GM19043 (cell line): Measurements from ENCODE around the gene LONP1.
A peak's percentile ranks its signal among the peaks of the same experiment; 100 is the strongest.
"Not testable (repeated sequence)": the region's sequence is repeated elsewhere in the genome, so short reads cannot be mapped to it uniquely, and the experiment has no call there.

ENCODE experiments used
- ATAC-seq: cut with Tn5 transposase; IDR thresholded peaks from one replicate; pipeline ENCODE4 v1.9.1; 2021; ENCODE audit warnings: low read depth; ENCODE audit not compliant: unreplicated experiment

The LONP1 gene, protein sequence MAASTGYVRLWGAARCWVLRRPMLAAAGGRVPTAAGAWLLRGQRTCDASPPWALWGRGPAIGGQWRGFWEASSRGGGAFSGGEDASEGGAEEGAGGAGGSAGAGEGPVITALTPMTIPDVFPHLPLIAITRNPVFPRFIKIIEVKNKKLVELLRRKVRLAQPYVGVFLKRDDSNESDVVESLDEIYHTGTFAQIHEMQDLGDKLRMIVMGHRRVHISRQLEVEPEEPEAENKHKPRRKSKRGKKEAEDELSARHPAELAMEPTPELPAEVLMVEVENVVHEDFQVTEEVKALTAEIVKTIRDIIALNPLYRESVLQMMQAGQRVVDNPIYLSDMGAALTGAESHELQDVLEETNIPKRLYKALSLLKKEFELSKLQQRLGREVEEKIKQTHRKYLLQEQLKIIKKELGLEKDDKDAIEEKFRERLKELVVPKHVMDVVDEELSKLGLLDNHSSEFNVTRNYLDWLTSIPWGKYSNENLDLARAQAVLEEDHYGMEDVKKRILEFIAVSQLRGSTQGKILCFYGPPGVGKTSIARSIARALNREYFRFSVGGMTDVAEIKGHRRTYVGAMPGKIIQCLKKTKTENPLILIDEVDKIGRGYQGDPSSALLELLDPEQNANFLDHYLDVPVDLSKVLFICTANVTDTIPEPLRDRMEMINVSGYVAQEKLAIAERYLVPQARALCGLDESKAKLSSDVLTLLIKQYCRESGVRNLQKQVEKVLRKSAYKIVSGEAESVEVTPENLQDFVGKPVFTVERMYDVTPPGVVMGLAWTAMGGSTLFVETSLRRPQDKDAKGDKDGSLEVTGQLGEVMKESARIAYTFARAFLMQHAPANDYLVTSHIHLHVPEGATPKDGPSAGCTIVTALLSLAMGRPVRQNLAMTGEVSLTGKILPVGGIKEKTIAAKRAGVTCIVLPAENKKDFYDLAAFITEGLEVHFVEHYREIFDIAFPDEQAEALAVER

GRCh38 chr19:5719961-5720790, at the start of gene LONP1, which contains the start of gene CATSPERD:
Gene LONP1 (minus strand): TSS chr19:5720146. CDS start chr19:5720132, 14 bp downstream.
Gene CATSPERD (plus strand): TSS chr19:5720637. CDS start chr19:5720738, 101 bp downstream.
- peak; percentile 79 for ATAC-seq

DNA sequence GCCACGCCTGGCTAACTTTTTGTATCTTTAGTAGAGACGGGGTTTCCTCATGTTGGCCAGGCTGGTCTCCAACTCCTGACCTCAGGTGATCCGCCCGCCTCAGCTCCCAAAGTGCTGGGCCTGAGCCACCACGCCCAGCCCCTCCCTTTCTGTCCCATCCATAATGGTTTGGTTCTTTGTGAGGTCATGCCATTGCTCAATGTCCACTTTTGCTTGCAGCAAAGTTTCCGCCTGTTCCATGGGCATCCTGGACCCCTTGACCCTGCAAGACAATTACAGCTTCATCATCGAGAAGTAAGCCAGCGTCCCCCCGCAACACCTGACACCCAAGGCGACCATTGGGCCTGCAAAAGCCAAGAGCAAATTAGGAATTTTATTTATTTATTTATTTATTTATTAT, 48.0 kb upstream of the LONP1 start:
- no peak for ATAC-seq

DNA sequence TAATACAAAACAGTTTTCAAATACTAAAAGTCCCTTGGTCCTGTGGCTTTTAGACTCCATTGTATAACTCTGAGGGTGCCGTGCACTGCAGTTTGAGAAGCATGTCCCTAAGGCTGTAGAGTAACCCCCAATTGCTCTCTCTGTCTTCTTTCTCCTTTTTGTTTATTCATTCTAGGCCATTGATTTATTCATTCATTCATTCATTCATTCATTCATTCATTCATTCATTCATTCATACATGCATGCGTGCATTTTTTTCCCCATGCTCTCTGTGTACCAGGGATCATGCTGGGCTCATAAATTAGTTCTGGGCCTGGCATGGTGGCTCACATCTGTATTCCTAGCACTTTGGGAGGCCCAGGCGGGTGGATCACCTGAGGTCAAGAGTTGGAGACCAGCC, 45.3 kb upstream of the LONP1 start:
- no peak for ATAC-seq

DNA sequence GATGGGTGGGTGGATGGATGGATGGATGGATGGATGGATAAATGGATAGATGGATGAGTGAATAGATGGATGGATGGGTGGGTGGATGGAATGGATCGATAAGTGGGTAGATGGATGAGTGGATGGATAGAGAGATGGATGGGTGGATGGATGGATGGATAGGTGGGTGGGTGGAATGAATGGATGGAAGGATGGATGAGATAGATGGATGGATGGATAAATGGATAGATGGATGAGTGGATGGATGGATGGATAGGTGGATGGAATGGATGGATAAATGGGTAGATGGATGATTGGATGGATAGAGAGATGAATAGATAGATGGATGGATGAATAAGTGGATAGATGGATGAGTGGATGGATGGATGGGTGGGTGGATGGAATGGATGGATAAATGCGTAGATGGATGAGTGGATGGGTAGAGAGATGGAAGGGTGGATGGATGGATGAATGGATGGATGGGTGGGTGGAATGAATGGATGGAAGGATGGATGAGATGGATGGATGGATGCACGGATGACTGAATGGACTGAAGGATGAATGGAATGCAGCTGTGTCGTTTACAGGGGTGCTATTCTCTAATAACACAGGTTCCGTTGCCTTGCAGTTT, 42.8 kb upstream of the LONP1 start:
- no peak for ATAC-seq

DNA sequence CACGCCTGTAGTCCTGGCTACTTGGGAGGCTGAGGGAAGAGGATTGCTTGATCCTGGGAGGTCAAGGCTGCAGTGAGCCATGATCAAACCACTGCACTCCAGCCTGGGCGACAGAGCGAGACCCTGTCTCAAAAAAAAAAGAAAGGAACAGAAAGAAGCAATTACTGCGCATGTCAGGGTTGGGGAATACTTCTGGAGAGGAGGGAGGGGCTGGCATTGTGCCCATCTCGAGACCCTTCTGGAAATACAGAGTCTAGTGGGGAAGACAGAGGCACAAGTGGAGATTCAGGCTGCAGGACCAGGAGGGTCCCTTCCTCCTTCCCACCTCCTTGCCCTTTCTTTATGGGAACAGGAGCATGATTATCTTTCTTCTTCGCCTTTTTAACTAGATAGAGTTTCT, 33.8 kb upstream of the LONP1 start:
- ATAC-seq: no peak

DNA sequence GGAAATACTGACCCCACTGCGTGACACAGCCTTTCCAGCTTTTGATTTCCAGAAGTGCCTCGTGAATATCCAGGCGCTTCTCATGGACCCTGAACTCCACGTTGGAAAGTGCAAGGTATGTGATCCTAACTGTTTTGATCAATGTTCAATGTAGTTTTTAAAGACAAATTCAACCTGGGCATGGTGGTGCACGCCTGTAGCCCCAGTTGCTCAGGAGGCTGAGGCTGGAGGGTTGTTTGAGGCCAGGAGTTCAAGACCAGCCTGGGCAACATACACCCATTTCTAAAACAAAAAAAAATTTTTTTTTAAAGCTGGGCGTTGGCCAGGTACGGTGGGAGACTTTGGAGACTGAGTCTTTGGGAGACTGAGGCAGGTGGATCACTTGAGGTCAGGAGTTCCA, 31.8 kb upstream of the LONP1 start:
- ATAC-seq: no peak

DNA sequence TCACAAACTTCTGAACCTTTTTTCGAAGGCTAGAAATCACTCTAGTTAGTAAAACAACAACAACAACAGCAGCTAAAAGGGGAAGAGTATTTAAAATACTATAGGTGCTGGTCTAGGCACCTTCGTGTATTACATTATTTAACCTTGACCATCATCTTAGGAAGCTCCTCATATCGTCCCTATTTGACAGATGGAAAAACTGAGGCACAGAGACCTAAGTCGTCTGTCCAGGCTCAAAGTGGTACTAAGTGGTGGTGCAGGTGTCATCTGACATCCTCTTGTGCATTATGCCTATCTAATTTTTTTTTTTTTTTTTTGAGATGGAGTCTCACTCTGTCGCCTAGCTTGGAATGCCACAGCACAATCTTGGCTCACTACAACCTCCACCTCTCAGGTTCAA, 29.6 kb upstream of the LONP1 start:
- ATAC-seq: no peak

DNA sequence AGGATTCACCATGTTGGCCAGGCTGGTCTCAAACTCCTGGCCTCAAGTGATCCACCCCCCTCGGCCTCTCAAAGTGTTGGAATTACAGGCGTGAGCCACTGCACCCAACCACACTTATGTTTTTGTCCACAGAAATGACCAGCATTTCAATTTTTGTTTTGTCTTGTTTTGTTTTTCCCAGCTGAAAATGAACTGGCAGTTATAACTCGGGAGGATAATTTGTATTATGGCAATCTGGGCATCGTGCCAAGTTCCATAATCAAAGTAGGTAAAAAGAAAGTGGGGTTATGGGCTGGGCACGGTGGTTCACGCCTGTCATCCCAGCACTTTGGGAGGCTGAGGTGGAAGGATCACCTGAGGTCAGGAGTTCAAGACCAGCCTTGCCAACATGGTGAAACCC, 29.0 kb upstream of the LONP1 start:
- ATAC-seq: not testable (repeated sequence)

DNA sequence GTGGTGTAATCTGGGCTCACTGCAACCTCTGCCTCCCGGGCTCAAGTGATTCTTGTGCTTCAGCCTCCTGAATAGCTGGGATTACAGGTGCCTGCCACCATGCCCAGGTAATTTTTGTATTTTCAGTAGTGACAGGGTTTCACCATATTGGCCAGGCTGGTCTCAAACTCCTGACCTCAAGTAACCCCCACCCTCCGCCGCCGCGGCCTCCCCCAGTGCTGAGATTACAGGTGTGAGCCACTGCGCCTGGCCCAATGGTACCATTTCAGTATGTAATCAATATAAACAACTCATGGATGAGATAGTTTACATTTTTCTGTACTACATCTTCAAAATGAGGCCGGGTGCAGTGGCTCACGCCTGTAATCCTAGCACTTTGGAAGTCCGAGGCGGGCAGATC, 25.1 kb upstream of the LONP1 start:
- ATAC-seq: not testable (repeated sequence)

GRCh38 chr19:5743630-5744029, 23.7 kb upstream of the LONP1 start:
- no peak for ATAC-seq

- ATAC-seq: no peak
These were observed 22.1 kb upstream of the LONP1 start for GRCh38 chr19:5742051-5742450.

GRCh38 chr19:5738423-5738822, 18.5 kb upstream of the LONP1 start:
- no peak for ATAC-seq

DNA sequence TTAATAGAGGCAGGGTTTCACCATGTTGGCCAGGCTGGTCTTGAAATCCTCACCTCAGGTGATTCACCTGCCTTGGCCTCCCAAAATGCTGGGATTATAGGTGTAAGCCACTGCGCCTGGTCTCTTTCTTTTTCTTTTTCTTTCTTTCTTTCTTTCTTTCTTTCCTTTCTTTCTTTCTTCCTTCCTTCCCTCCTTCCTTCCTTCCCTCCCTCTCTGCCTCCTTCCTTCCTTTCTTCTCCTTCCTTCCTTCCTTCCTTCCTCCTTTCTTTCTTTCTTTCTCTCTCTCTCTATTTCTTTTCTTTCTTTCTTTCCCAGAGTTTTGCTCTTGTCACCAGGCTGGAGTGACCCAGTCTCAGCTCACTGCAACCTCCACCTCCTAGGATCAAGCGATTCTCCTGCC, 13.2 kb upstream of the LONP1 start:
- not testable (repeated sequence) for ATAC-seq

DNA sequence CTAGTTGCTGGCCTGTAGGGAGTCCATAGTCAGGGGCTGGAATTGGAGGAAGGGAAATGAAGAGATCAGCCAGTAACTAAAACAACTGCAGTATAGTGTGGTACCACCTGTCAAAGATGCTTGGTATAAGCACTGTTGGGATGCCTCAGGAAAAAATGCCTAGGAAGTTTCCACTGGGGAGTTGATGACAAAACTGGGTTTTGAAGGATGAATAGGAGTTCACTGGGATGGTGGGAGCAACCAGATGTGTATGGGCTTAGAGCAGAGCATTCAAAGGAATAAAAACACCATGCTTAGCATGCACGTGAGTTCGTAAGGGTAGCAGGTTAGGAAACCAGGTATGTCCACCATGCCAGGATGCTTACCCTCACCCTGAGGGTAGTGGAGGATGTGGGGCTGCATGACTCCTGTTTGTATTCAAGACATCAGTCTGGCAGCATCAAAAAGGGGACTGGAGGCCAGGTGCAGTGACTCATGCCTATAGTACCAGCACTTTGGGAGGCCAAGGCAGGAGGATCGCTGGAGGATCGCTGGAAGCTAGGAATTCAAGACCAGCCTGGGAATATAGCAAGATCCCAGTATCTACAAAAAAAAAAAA, 7.6 kb upstream of the LONP1 start:
- no peak for ATAC-seq

GRCh38 chr19:5719274-5719960, 529 bp downstream of the LONP1 start:
- ATAC-seq: no peak

DNA sequence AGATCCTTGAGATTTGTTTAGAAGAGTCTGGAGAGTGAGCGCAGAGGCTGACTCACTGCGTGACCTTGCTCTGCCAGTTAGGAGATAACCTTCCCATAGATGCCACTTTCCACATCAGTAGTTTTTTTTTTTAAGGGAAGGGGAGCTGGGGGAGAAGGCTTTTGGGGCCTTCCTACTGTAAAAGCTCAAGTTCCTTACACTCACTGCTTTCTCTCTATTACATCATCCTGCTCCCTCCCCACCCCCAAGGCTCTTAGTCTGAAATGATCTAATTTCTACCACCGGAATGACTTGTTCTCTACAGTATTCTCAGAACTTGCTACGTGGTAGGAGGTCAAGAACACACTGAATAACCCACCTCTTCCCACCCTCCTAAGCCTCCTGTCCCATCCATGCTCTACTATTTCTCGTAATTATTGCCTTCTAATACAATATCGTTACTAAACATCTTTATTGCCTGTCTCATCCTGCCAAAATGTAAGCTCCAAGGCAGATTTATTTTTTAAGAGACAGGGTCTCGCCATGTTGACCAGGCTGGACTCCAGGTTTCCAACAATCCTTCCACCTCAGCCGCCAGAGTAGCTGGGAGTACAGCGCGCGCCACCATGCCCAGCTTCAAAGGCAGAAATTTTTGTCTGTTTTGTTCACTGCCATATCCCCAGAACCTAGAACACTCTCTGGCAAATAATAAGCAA, 1.2 kb downstream of the LONP1 start:
- no peak for ATAC-seq

DNA sequence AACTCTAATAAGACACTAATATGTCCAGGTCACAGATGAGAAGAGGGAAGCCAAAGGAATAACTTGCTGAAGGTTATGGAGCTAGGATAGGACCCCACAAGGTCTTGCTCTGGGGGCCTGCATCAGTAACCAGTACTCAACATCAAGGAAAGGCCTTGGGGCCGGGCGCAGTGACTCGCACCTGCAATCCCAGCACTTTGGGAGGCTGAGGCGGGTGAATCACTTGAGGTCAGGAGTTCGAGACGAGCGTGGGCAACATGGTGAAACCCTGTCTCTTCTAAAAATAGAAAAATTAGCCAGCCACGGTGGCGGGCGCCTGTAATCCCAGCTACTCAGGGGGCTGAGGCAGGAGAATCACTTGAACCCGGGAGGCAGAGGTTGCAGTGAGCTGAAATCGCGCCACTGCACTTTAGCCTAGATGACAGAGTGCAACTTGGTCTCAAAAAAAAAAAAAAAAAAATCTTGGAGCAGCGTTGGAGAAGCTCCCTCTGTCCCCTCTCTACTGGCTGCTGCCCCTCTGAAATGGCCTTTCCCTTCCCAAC, 1.8 kb downstream of the LONP1 start:
- no peak for ATAC-seq

- no peak for ATAC-seq
These were observed 2.6 kb downstream of the LONP1 start for GRCh38 chr19:5717215-5717935.
